T-helper 22 cell (primary cell): ENCODE results near the gene SGPL1.

Experiments
- DNase-seq: peaks from one replicate; pipeline ENCODE4 v3.0.0-alpha.2; 2020; ENCODE audit warnings: low read depth

The SGPL1 gene

DNA sequence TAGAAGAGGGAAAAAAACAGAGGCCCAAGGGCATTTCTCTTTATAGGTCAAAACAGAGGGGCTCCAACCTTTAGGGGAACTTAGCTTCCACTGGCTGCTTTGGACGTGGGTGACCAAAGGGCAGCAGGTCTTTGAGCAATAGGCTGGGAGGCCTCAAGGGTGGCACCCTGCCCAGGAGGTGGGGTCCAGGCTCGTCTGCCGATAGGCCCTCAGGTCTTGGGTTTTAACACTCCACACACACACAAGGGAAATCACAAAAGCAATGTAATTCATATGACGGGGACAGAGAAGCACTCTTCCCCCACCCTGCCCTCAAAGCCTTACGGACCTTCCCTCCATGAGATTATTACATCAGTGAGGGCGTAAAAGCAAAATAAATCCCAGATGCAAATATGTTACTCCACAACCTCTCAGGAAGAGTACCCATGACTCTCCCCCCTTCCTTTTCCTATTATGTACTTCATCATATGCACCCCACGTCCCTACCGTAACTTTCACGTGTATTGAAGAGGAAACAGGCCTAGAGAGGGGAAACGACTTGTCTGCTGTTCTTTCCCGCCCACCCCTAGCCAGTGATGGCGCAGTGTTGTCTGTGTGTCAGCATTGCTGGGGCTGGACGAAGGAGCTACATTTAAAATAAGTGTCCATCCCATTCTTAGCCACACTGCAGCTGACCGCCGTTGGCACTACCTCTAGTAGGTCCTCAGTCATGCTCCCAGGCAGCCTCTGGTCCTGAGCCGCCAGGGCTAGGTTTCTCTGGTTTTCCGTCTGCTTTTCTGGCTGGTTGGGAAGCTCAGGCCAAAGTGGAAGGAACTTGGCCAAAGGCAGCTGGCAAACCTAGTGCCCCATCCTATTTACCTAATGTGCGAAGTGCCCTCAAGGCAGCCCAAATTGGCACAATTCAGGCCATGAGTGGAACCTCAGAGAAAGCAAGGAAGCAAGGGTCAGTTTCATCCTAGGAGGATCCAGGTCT lies 70.5 kb downstream of the SGPL1 start:
- no peak for DNase-seq

GRCh38 chr10:70886921-70887665 lies 71.3 kb downstream of the SGPL1 start:
- DNase-seq: no peak

- peak; percentile 55 for DNase-seq
Observed at GRCh38 chr10:70887804-70888800, 72.4 kb downstream of the SGPL1 start, which contains the start of gene PCBD1. Gene PCBD1, minus strand, starts transcription at chr10:70888565. Its CDS starts 32 bp downstream, at chr10:70888533.

GRCh38 chr10:70889291-70889690 lies 73.5 kb downstream of the SGPL1 start:
- no peak for DNase-seq

DNA sequence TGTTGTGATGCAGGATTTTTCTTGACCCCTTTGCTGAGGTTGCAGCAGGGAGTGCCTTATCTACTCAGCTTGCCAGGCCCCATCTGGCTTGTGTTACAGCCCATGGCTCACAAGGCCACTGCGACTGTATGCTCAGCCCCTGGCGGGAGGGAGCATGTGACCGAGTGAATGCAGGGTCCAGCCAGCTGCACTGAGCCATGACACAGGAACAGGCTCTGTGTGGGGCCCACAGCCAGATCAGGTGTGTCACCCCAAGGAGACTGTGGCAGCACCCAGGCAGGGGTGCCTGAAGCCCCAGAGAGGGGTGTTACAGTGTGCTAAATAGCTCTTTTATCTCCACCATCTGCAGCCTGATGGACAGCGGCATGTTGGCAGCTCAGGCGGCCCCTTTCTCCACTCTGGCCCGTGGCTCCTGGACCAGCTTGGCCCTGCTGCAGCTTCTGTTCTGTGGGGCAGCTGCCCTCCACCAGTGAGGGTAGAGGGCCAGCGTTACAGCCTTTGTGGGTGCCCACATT lies 75.2 kb downstream of the SGPL1 start:
- DNase-seq: no peak

- DNase-seq: no peak
Observed at GRCh38 chr10:70891627-70892026, 75.9 kb downstream of the SGPL1 start.

- no peak for DNase-seq
Observed at GRCh38 chr10:70892631-70893030, 76.9 kb downstream of the SGPL1 start.

DNA sequence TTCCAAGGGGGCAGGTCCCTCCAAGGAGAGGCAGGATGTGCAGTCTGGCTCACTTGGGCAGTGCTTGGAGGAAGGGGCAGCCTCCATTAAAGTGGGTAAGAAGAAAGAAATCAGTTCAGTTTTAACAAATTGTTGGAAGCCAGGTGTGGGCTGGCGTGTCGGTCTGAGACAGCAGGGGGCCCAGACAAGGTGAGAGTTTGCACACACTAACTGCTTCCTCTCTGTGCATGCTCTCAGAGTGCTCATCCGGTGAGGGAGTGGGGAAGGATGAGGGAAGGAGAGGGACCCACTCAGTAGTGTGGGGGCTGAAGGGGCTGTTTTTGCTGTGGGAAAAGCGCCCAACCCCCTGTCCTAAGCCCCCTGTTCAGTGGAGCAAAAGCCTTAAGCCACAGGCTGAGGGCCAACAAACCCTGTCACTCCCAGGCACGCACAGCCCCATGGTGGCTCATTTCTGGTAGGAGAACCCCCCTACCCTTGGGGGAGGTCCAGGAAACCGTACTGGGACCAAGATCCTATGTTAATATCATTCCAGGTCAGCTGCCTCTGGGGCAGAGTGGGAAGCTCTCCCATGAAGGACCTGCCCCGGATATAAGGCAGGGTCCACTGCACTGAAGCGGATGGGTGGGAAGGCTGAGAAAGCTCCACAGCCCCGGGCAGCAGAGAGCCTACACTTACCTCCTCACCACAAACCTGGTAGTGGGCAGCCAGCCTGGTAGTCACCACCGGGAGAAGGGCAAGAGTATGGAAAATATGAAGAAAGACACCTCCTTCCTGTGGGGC lies 77.7 kb downstream of the SGPL1 start:
- DNase-seq: no peak

- DNase-seq: no peak
Observed at GRCh38 chr10:70894416-70894815, 78.7 kb downstream of the SGPL1 start.

DNA sequence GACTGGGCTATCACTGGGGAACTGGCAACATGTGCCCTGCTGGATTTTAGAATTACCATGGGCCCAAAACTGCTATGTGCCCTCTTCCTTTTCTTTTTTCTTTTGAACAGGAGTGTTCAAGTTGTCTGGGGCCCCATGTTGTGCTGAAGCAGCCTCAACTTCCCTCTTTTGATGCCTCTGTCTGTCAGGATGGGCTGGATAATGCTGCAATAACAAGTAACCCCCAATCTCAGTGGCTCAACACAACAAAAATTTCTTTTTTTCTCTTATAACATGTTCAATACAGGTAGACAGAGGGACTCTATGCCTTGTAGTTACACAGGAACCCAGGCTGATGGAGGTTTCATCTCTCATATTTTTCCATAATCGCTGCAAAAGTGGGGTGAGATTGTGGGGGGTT lies 80.8 kb downstream of the SGPL1 start:
- no peak for DNase-seq

DNA sequence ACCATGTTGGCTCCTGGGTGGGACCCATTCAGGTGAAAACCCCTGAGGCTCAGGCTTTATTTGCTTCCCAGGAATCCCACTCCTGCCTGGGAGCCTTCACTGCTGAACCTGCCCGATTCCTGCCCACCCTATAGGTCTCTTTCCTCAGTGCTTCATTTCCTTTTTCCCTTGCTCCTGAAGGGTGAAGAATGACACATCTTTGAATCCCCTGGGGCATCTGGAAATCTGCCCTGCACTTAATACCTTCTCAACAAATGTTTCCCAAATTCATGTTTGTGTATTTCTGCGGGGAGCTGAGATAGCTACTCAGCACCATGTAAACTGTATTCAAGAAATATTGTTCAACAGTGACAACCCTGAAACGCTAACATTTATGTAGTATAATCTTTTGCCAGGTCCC lies 82.9 kb downstream of the SGPL1 start:
- no peak for DNase-seq

DNA sequence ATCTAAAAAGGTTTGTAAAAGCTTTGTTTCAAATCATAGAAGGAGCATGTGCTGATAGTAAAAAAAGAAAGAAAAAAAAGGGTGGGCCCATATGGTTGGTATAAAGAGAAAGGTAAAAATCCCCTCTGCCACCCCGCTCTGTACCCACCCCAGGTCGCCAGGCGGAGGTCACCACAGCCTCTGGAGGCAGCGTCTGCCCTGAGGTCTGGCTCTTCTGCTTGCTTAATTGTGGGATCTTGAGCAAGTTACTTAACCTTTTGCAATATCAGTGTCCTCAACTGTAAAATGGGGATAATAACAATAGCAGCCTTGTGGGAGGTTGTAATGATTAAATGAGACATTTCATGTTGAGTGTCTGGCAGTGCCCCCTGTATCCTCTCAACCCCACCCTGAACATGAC lies 83.3 kb downstream of the SGPL1 start:
- DNase-seq: no peak

GRCh38 chr10:70901276-70901878 lies 85.6 kb downstream of the SGPL1 start:
- no peak for DNase-seq

GRCh38 chr10:70902661-70903261 lies 87.0 kb downstream of the SGPL1 start:
- DNase-seq: no peak

- no peak for DNase-seq
Observed at GRCh38 chr10:70903262-70903921, 87.6 kb downstream of the SGPL1 start.

DNA sequence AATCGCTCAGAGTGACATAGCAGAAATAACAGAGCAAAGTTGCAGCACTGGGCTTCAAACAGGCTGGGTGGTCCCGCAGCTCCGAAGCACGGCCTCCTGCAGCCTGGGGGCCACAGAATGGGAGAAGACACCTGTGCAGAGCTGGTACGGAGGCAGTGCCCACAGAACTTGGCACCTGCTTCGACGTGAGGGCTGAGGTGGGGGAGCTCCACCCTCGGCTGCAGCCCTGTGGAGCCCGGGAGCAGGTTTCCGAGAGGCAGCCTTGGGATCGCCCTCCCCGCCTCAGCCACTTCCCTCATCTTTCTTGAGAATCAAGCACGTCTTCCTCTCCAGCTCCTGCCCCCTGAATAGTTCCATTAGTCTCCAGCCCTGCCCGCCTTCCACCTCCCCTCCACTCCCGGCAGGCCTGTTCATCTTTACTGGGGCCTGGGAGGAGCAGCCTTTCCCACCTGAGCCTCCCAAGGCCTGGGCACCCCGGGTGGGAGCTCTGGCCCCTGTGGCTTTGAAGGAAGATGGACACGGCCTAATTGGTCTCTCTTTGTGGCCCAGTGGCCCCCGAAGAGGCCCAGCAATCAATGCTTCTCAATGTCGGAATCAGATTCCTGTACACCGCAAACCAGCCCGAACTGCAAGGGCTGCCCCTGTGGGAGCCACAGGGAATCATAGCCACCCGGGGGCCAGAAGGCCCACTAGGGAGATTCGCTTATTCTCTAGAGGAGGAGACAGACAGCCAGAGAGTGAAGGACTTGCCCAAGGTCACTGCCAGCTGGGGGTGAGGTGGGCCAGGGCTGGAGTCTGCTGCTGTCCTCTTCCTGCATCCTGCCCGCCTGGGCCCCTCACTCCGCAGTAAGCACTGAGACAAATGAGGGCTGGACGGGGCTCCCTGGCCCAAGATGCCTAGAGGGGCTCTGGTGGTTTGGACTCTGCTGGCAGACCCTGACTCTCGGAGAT lies 89.6 kb downstream of the SGPL1 start:
- DNase-seq: no peak

DNA sequence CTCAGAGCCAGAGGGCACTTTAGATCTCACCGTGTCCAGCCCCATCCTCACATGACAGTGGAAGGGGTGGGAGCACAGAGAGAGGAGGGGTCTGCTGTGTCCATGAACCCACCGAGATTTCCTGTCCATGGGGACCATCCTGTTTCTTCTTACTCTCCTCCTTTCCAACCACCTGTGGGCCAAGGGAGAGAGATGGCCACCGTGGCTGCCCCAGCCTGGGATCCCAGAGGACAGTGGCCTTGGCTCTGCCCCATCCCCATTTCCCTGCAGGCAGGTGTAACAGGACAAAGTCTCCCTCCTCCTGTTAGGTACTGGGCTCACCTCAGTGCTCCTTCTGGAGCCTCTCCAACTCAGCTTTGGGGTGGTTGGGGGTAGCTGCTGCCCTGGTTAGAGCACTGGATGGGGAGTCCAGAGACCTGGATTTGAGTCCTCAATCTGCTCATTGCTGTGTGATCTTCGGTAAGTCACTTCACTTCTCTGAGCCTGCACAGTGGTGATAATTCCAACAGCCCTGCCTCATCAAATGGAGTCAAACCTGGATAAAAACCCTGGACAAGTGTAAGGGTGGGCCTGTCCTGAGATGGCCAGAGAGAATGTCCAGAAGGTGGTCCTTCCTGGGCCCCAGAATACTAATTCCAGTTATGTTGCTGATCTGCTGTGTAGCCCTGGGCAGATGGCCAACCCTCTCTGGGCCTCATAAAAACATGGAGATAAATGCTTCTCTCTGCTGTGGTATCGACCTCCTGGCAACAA lies 90.5 kb downstream of the SGPL1 start:
- DNase-seq: no peak
